OCI-LY7 (cell line): ENCODE results near the gene SERPINE2.
"Not testable (repeated sequence)": the region's sequence is repeated elsewhere in the genome, so short reads cannot be mapped to it uniquely, and the experiment has no call there.

Experiments
- CTCF ChIP-seq: fragments of 200-600 bp; sonication (generic); conservative IDR thresholded peaks from 2 replicates; pipeline ENCODE4 v1.5.1; 2014; ENCODE audit warnings: mild to moderate bottlenecking, antibody characterized with exemption, low read length, moderate library complexity, mixed read lengths
- EZH2phosphoT487 ChIP-seq: fragments of 200-600 bp; sonication (generic); IDR thresholded peaks from 2 replicates; pipeline ENCODE4 v1.6.1; 2018; ENCODE audit warnings: low read depth, borderline replicate concordance, mild to moderate bottlenecking, mixed run types, antibody characterized with exemption, low read length, moderate library complexity, mixed read lengths

GRCh38 chr2:223939438-223939837 lies 99.6 kb downstream of the SERPINE2 start:
- not testable (repeated sequence) for TF ChIP-seq CTCF, EZH2phosphoT487
